HCT116 (cell line): ENCODE measurements around the gene GSAP. TPM values are rescaled to one million over a fixed set of nuclear protein-coding genes. Genes with fewer than 3 reads are reported as not detected.

ENCODE experiments used
- ATAC-seq: fragments of 200-7000 bp; cut with Tn5 transposase; 2 replicates; pipeline ENCODE4 v1.9.1; 2020; ENCODE audit warnings: mild to moderate bottlenecking, moderate library complexity
- BruUV-seq: library from RNA; stranded (reverse); fragments of 400-500 nt; replicated peaks from 2 replicates; lab custom pipeline; 2021; lab: Mats Ljungman, UMichigan
- CTCF ChIA-PET: fragments of 300-600 bp; sonication (Branson Sonifier 250); formaldehyde crosslinking; loops from one replicate; lab custom pipeline; 2021; ENCODE audit warnings: antibody characterized with exemption; lab: Charles Lee
- POLR2A ChIA-PET: fragments of 300-600, 350-600 bp; sonication (Branson Sonifier 250); formaldehyde crosslinking; loops from one replicate; lab custom pipeline; 2021; ENCODE audit warnings: antibody characterized with exemption; lab: Charles Lee
- RAD21 ChIA-PET, 2 experiments: fragments of 300-600 bp; sonication (Branson Sonifier 250); formaldehyde crosslinking; loops; one replicate each; lab custom pipeline; 2023; ENCODE audit warnings: low total read pairs in 2 of 2; ENCODE audit not compliant: uncharacterized antibody in 2 of 2, unreplicated experiment in 2 of 2, low non-redundant PET in 1 of 2; lab: Charles Lee
- DNase-seq: peaks from one replicate; pipeline ENCODE4 v3.0.0-alpha.2; 2010; ENCODE audit warnings: low read depth, low spot score
- H2AFZ ChIP-seq: fragments of 200-600 bp; shearing (Covaris generic), sonication (generic); 2 replicates; pipeline ENCODE4 v1.6.1; 2017; ENCODE audit warnings: low read depth, mixed run types, mixed read lengths, antibody characterized with exemption, low read length; ENCODE audit not compliant: poor library complexity, severe bottlenecking
- H3K27ac ChIP-seq: 2 replicates; pipeline ENCODE4 v1.5.1; 2012; ENCODE audit warnings: low read depth, low read length
- H3K27me3 ChIP-seq: fragments of 200-600 bp; sonication (generic); 2 replicates; pipeline ENCODE4 v1.6.1; 2016; ENCODE audit warnings: mixed run types, low read length, mixed read lengths; ENCODE audit not compliant: insufficient read depth
- H3K36me3 ChIP-seq, 2 experiments: fragments of 200-500 bp in 1 of 2; fragments of 200-600 bp in 1 of 2; sonication (Bioruptor generic) in 1 of 2; sonication (generic) in 1 of 2; 2 replicates each; pipeline versions ENCODE4 v1.5.1 to v1.6.1; 2014 to 2016; ENCODE audit warnings: low read length in 2 of 2, inconsistent platforms in 1 of 2, mixed read lengths in 1 of 2, mixed run types in 1 of 2; ENCODE audit not compliant: insufficient read depth in 2 of 2, control insufficient read depth in 1 of 2
- H3K4me1 ChIP-seq, 2 experiments: fragments of 200-600 bp in 1 of 2; sonication (generic) in 1 of 2; 2 replicates each; pipeline versions ENCODE4 v1.5.1 to v1.6.1; 2012 to 2017; ENCODE audit warnings: low read length in 2 of 2, inconsistent platforms in 1 of 2, mild to moderate bottlenecking in 1 of 2, mixed read lengths in 1 of 2, mixed run types in 1 of 2, moderate library complexity in 1 of 2; ENCODE audit not compliant: insufficient read depth in 2 of 2, control insufficient read depth in 1 of 2
- H3K4me2 ChIP-seq: fragments of 200-600 bp; sonication (generic); 2 replicates; pipeline ENCODE4 v1.6.1; 2017; ENCODE audit warnings: mixed run types, low read length, mixed read lengths
- H3K4me3 ChIP-seq, 2 experiments: fragments of 200-600 bp in 1 of 2; sonication (generic) in 1 of 2; replicated peaks in 1 of 2; 2 replicates each; pipeline ENCODE4 v1.5.1; 2011 to 2016; ENCODE audit warnings: low read length in 2 of 2, control low read depth in 1 of 2, low read depth in 1 of 2, mild to moderate bottlenecking in 1 of 2, mixed read lengths in 1 of 2, mixed run types in 1 of 2
- H3K79me2 ChIP-seq: fragments of 200-600 bp; sonication (generic); 2 replicates; pipeline ENCODE4 v1.6.1; 2017; ENCODE audit warnings: mild to moderate bottlenecking, mixed run types, low read length, moderate library complexity, mixed read lengths; ENCODE audit not compliant: insufficient read depth
- H3K9ac ChIP-seq: fragments of 200-600 bp; sonication (generic); 2 replicates; pipeline ENCODE4 v1.6.1; 2016; ENCODE audit warnings: low read length, mixed read lengths
- H3K9me2 ChIP-seq: fragments of 200-600 bp; sonication (generic), shearing (Covaris generic); 2 replicates; pipeline ENCODE4 v1.6.1; 2017; ENCODE audit warnings: mixed run types, mild to moderate bottlenecking, moderate library complexity; ENCODE audit not compliant: insufficient read depth
- H3K9me3 ChIP-seq, 2 experiments: fragments of 200-500 bp in 1 of 2; fragments of 200-600 bp in 1 of 2; sonication (Bioruptor generic) in 1 of 2; sonication (generic) in 1 of 2; 2 replicates each; pipeline ENCODE4 v1.6.1; 2014 to 2017; ENCODE audit warnings: low read length in 2 of 2, mixed read lengths in 2 of 2, inconsistent platforms in 1 of 2, low read depth in 1 of 2, mild to moderate bottlenecking in 1 of 2, mixed run types in 1 of 2, moderate library complexity in 1 of 2; ENCODE audit not compliant: control insufficient read depth in 1 of 2, insufficient read depth in 1 of 2
- H4K20me1 ChIP-seq: fragments of 200-600 bp; sonication (generic), shearing (Covaris generic); 2 replicates; pipeline ENCODE4 v1.6.1; 2017; ENCODE audit warnings: mixed run types, mild to moderate bottlenecking, moderate library complexity; ENCODE audit not compliant: insufficient read depth
- CBX3 ChIP-seq: IDR thresholded peaks from 2 replicates; pipeline ENCODE4 v1.6.1; 2012; ENCODE audit warnings: low read depth
- EGR1 ChIP-seq: IDR thresholded peaks from 2 replicates; pipeline ENCODE4 v1.6.1; 2012; ENCODE audit warnings: low read depth
- ELF1 ChIP-seq: IDR thresholded peaks from 2 replicates; pipeline ENCODE4 v1.6.1; 2012; ENCODE audit warnings: low read depth, borderline replicate concordance
- EZH2 ChIP-seq: fragments of 200-600 bp; sonication (generic); IDR thresholded peaks from 2 replicates; pipeline ENCODE4 v1.6.1; 2017; ENCODE audit warnings: antibody characterized with exemption, mixed run types
- EZH2phosphoT487 ChIP-seq: fragments of 200-600 bp; IDR thresholded peaks from 2 replicates; pipeline ENCODE4 v1.6.1; 2018; ENCODE audit warnings: antibody characterized with exemption, borderline replicate concordance
- FOSL1 ChIP-seq: IDR thresholded peaks from 2 replicates; pipeline ENCODE4 v1.6.1; 2012; ENCODE audit warnings: low read depth
- JUND ChIP-seq: IDR thresholded peaks from 2 replicates; pipeline ENCODE4 v1.6.1; 2012
- RAD21 ChIP-seq: IDR thresholded peaks from 2 replicates; pipeline ENCODE4 v1.6.1; 2012; ENCODE audit warnings: low read depth, mild to moderate bottlenecking
- SIN3A ChIP-seq: IDR thresholded peaks from 2 replicates; pipeline ENCODE4 v1.6.1; 2012; ENCODE audit warnings: low read depth
- SP1 ChIP-seq: IDR thresholded peaks from 2 replicates; pipeline ENCODE4 v1.6.1; 2012; ENCODE audit warnings: low read depth
- SRF ChIP-seq: IDR thresholded peaks from 2 replicates; pipeline ENCODE4 v1.6.1; 2012; ENCODE audit warnings: low read depth
- TCF7L2 ChIP-seq: IDR thresholded peaks from 2 replicates; pipeline ENCODE4 v1.7.0; 2011; ENCODE audit warnings: borderline replicate concordance, inconsistent platforms; ENCODE audit not compliant: insufficient read depth, insufficient read length; ENCODE audit errors: extremely low read depth
- YY1 ChIP-seq: IDR thresholded peaks from 2 replicates; pipeline ENCODE4 v1.6.1; 2011; ENCODE audit warnings: low read length, low read depth, moderate library complexity, mild to moderate bottlenecking; ENCODE audit not compliant: insufficient replicate concordance; ENCODE audit errors: extremely low read depth
- ZNF274 ChIP-seq: fragments of 200-500 bp; sonication (Bioruptor generic); IDR thresholded peaks from 2 replicates; pipeline ENCODE4 v1.6.1; 2014; ENCODE audit warnings: mild to moderate bottlenecking, low read depth, low read length, inconsistent platforms
- intact Hi-C: fragments of 100-400 bp; cut with micrococcal nuclease; formaldehyde crosslinking; loops from 2 replicates; pipeline ENCODE4 v1.10.0; 2022
- total RNA-seq: library from RNA; stranded (reverse); gene quantifications from one replicate; pipeline ENCODE4 v1.2.1, GENCODE V29; 2021; ENCODE audit not compliant: unreplicated experiment
- TF ChIP-seq, protein P1 (sequence below): IDR thresholded peaks from 2 replicates; pipeline ENCODE4 v1.6.1; 2012; ENCODE audit warnings: low read depth
- TF ChIP-seq, protein P2 (sequence below): IDR thresholded peaks from 2 replicates; pipeline ENCODE4 v1.6.1; 2012
- TF ChIP-seq, protein P3 (sequence below), 3 experiments: fragments of 200-600 bp in 1 of 3; sonication (generic) in 1 of 3; IDR thresholded peaks in 2 of 3; conservative IDR thresholded peaks in 1 of 3; 2 replicates each; pipeline ENCODE4 v1.5.1; 2012 to 2017; ENCODE audit warnings: low read depth in 2 of 3, low read length in 2 of 3, antibody characterized with exemption in 1 of 3, borderline replicate concordance in 1 of 3, control low read depth in 1 of 3, mild to moderate bottlenecking in 1 of 3, mixed read lengths in 1 of 3, mixed run types in 1 of 3, moderate library complexity in 1 of 3; ENCODE audit not compliant: insufficient read depth in 1 of 3
- TF ChIP-seq, protein P4 (sequence below): IDR thresholded peaks from 2 replicates; pipeline ENCODE4 v1.6.1; 2011; ENCODE audit warnings: mild to moderate bottlenecking, low read length, moderate library complexity; ENCODE audit not compliant: insufficient replicate concordance; ENCODE audit errors: extremely low read depth
- TF ChIP-seq, protein P5 (sequence below): IDR thresholded peaks from 2 replicates; pipeline ENCODE4 v1.6.1; 2012

GSAP gene
- total RNA-seq, 1 experiment from 2014 or later, result not detected

DNA sequence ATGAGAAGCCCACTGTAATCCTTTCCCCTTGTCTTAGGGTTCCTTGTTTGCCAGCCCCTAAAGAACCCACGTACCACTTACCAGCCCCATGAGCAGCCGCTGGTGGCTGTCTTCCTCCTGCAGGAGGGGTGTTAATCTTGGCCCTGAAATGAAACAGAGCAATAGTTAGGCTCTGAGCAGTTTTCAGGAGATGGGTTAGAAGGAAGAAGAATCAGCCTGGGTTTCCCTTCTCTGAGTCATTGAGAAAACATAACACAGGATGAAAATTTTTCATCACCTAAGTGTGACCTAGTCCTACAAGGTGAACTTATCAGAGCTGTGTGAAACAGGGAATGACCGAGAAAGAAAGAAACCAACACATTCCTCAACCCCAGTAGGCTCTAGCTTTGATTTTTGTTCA lies 90.0 kb downstream of the GSAP start (continued):
- TF ChIP-seq ELF1, result no peak
- TF ChIP-seq FOSL1, result no peak

DNA sequence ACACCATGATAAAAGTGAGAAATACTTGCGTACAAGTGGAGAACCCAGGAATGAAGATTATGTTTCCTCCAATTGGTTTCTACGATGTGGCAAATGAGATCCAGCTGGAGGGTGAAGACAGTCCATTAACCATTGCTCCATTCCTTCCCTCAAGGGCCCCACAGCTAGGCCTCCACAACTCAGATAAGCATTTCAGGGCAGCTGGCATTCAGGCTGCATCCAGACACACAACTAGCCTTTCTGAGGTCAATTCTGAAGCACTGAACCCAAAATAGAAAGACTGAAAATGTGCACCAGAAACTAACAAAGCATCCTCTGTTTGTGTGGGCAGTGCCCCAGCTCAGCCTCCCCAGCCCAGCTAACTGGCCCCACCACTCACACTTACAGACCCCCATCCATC lies 94.8 kb downstream of the GSAP start:
- ChIA-PET CTCF (no interaction called here), RAD21 (no interaction called here), POLR2A (no interaction called here)
- DNase-seq, result no peak
- Histone ChIP-seq H3K36me3 (no peaks in the 10 kb centered on the region), H2AFZ (no peak overlapping the region), H3K9me3 (no peaks in the 10 kb centered on the region), H3K4me2 (no peak overlapping the region), H3K27me3 (no peaks in the 10 kb centered on the region), H4K20me1 (no peaks in the 10 kb centered on the region), H3K79me2 (no peaks in the 10 kb centered on the region), H3K4me1 (peaks cover 0 to 11% of the 10 kb centered on the region in 2 experiments; a peak in 1 of 4 replicates), H3K9me2 (no peaks in the 10 kb centered on the region), H3K27ac (no peak overlapping the region), H3K4me3 (no peak overlapping the region), H3K9ac (no peak overlapping the region)
- intact Hi-C loops, result no loop called here
- no peak for ATAC-seq
- BruUV-seq, result no TSS peak
- TF ChIP-seq JUND (no peak), YY1 (no peak), SRF (no peak), EZH2 (no peak), CBX3 (no peak), TCF7L2 (no peak), EZH2phosphoT487 (no peak), FOSL1 (no peak), ZNF274 (no peak), SP1 (no peak), RAD21 (no peak), SIN3A (no peak), ELF1 (no peak), EGR1 (no peak)
- TF ChIP-seq, protein P1, sequence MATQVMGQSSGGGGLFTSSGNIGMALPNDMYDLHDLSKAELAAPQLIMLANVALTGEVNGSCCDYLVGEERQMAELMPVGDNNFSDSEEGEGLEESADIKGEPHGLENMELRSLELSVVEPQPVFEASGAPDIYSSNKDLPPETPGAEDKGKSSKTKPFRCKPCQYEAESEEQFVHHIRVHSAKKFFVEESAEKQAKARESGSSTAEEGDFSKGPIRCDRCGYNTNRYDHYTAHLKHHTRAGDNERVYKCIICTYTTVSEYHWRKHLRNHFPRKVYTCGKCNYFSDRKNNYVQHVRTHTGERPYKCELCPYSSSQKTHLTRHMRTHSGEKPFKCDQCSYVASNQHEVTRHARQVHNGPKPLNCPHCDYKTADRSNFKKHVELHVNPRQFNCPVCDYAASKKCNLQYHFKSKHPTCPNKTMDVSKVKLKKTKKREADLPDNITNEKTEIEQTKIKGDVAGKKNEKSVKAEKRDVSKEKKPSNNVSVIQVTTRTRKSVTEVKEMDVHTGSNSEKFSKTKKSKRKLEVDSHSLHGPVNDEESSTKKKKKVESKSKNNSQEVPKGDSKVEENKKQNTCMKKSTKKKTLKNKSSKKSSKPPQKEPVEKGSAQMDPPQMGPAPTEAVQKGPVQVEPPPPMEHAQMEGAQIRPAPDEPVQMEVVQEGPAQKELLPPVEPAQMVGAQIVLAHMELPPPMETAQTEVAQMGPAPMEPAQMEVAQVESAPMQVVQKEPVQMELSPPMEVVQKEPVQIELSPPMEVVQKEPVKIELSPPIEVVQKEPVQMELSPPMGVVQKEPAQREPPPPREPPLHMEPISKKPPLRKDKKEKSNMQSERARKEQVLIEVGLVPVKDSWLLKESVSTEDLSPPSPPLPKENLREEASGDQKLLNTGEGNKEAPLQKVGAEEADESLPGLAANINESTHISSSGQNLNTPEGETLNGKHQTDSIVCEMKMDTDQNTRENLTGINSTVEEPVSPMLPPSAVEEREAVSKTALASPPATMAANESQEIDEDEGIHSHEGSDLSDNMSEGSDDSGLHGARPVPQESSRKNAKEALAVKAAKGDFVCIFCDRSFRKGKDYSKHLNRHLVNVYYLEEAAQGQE, result no peak
- TF ChIP-seq, protein P2, sequence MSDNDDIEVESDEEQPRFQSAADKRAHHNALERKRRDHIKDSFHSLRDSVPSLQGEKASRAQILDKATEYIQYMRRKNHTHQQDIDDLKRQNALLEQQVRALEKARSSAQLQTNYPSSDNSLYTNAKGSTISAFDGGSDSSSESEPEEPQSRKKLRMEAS, result no peak
- TF ChIP-seq, protein P3, sequence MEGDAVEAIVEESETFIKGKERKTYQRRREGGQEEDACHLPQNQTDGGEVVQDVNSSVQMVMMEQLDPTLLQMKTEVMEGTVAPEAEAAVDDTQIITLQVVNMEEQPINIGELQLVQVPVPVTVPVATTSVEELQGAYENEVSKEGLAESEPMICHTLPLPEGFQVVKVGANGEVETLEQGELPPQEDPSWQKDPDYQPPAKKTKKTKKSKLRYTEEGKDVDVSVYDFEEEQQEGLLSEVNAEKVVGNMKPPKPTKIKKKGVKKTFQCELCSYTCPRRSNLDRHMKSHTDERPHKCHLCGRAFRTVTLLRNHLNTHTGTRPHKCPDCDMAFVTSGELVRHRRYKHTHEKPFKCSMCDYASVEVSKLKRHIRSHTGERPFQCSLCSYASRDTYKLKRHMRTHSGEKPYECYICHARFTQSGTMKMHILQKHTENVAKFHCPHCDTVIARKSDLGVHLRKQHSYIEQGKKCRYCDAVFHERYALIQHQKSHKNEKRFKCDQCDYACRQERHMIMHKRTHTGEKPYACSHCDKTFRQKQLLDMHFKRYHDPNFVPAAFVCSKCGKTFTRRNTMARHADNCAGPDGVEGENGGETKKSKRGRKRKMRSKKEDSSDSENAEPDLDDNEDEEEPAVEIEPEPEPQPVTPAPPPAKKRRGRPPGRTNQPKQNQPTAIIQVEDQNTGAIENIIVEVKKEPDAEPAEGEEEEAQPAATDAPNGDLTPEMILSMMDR (IDR thresholded peaks at IDR 0.05 in 2 of 3, conservative IDR thresholded peaks at IDR 0.05 in 1 of 3; ENCODE audit: borderline replicate concordance in 1 of 3, insufficient read depth in 1 of 3, low read depth in 2 of 3, low read length in 2 of 3), result no peak
- TF ChIP-seq, protein P4, sequence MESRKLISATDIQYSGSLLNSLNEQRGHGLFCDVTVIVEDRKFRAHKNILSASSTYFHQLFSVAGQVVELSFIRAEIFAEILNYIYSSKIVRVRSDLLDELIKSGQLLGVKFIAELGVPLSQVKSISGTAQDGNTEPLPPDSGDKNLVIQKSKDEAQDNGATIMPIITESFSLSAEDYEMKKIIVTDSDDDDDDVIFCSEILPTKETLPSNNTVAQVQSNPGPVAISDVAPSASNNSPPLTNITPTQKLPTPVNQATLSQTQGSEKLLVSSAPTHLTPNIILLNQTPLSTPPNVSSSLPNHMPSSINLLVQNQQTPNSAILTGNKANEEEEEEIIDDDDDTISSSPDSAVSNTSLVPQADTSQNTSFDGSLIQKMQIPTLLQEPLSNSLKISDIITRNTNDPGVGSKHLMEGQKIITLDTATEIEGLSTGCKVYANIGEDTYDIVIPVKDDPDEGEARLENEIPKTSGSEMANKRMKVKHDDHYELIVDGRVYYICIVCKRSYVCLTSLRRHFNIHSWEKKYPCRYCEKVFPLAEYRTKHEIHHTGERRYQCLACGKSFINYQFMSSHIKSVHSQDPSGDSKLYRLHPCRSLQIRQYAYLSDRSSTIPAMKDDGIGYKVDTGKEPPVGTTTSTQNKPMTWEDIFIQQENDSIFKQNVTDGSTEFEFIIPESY, result no peak
- TF ChIP-seq, protein P5, sequence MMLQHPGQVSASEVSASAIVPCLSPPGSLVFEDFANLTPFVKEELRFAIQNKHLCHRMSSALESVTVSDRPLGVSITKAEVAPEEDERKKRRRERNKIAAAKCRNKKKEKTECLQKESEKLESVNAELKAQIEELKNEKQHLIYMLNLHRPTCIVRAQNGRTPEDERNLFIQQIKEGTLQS, result no peak
